SK-N-SH (cell line): ENCODE results near the gene IQSEC1.

Source experiments
- CHD2 ChIP-seq: fragments of 150-350 bp; IDR thresholded peaks from 2 replicates; pipeline ENCODE4 v1.6.1; 2018; ENCODE audit warnings: low read length; ENCODE audit not compliant: partially characterized antibody
- FOSL2 ChIP-seq: IDR thresholded peaks from 2 replicates; pipeline ENCODE4 v1.4.0; 2012; ENCODE audit warnings: low read depth, mild to moderate bottlenecking, moderate library complexity, borderline replicate concordance
- JUND ChIP-seq: IDR thresholded peaks from 2 replicates; pipeline ENCODE4 v1.4.0; 2012
- MEF2A ChIP-seq: IDR thresholded peaks from 2 replicates; pipeline ENCODE4 v1.4.0; 2012; ENCODE audit warnings: low read depth, borderline replicate concordance
- POLR2AphosphoS5 ChIP-seq: IDR thresholded peaks from 2 replicates; pipeline ENCODE4 v1.6.1; 2012; ENCODE audit warnings: low read depth, low read length
- REST ChIP-seq: IDR thresholded peaks from 2 replicates; pipeline ENCODE4 v1.6.1; 2012; ENCODE audit warnings: mild to moderate bottlenecking, low read depth, low read length, moderate library complexity
- TF ChIP-seq, protein P1 (sequence below): fragments of 200-600 bp; sonication (generic); IDR thresholded peaks from 2 replicates; pipeline ENCODE4 v1.6.1; 2017; ENCODE audit warnings: antibody characterized with exemption, mild to moderate bottlenecking, moderate library complexity

DNA sequence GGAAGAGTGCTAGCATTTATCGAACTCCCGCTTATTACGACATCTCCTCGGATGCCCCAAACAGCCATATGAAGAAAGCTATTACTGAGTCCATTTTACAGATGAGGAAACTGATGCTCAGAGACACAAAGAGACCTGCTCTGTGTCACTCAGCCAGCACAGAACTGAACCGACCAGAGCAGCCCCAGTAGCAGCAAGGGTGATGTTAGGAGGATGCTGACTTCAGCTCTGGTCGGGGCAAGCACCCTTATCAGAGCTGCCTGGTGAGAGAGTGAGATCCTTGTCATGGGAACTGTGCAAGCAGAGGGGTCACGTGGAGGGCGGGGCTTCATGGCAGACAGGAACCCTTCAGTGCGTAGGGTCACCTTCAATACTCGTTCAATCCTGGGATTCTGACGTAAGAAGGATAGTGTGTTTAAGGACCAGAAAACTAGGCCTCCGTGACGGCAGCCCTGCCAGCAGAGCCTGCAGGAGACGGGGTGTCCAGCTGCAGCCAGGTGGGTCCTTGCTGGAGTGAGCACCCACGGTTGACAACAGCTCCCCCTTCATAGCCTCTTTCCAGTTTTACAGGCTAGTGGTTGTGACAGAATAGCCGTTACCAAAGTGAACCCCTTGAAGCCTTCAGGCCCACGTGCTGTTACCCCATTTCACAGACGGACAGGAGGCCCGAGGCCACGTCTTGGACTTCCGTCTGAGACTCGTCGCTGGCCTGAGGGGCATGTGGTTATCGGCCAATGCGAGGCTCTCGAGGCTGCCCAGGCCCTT is 12.0 kb upstream of the IQSEC1 start:
- TF ChIP-seq, protein P1, sequence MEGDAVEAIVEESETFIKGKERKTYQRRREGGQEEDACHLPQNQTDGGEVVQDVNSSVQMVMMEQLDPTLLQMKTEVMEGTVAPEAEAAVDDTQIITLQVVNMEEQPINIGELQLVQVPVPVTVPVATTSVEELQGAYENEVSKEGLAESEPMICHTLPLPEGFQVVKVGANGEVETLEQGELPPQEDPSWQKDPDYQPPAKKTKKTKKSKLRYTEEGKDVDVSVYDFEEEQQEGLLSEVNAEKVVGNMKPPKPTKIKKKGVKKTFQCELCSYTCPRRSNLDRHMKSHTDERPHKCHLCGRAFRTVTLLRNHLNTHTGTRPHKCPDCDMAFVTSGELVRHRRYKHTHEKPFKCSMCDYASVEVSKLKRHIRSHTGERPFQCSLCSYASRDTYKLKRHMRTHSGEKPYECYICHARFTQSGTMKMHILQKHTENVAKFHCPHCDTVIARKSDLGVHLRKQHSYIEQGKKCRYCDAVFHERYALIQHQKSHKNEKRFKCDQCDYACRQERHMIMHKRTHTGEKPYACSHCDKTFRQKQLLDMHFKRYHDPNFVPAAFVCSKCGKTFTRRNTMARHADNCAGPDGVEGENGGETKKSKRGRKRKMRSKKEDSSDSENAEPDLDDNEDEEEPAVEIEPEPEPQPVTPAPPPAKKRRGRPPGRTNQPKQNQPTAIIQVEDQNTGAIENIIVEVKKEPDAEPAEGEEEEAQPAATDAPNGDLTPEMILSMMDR, result no peak
- TF ChIP-seq REST (no peak), POLR2AphosphoS5 (no peak), MEF2A (no peak), CHD2 (no peak), FOSL2 (no peak), JUND (no peak)
